MCF 10A (cell line): ENCODE results near the gene BRSK2. TPM values are rescaled to one million over a fixed set of nuclear protein-coding genes. Genes with fewer than 3 reads are reported as not detected.

Source experiments
- BruUV-seq: library from RNA; stranded (reverse); fragments of 400-500 nt; replicated peaks from 2 replicates; lab custom pipeline; 2021; lab: Mats Ljungman, UMichigan
- CTCF ChIA-PET: fragments of 300-600 bp; sonication (Branson Sonifier 250); formaldehyde crosslinking; extraction: SDS; loops from one replicate; lab custom pipeline; 2021; ENCODE audit warnings: antibody characterized with exemption, inconsistent platforms; lab: Yijun Ruan, JAX
- POLR2A ChIA-PET: fragments of 300-600, 350-650 bp; sonication (Branson Sonifier 250); formaldehyde crosslinking; extraction: SDS; loops from one replicate; lab custom pipeline; 2020; ENCODE audit warnings: antibody characterized with exemption, inconsistent platforms; lab: Yijun Ruan, JAX
- DNase-seq: peaks from one replicate; pipeline ENCODE4 v3.0.0-alpha.2; 2018; ENCODE audit not compliant: unreplicated experiment
- H3K27ac Mint-ChIP-seq: one replicate; pipeline ENCODE4 v1.8.0; 2022; ENCODE audit warnings: mild to moderate bottlenecking, low read depth, mixed read lengths; ENCODE audit not compliant: unreplicated experiment
- H3K27me3 Mint-ChIP-seq: one replicate; pipeline ENCODE4 v1.8.0; 2022; ENCODE audit warnings: mixed read lengths; ENCODE audit not compliant: insufficient read depth, unreplicated experiment
- H3K36me3 Mint-ChIP-seq: one replicate; pipeline ENCODE4 v1.8.0; 2022; ENCODE audit warnings: mild to moderate bottlenecking, moderate library complexity, mixed read lengths; ENCODE audit not compliant: insufficient read depth, unreplicated experiment
- H3K4me1 Mint-ChIP-seq: one replicate; pipeline ENCODE4 v1.8.0; 2022; ENCODE audit warnings: mixed read lengths; ENCODE audit not compliant: insufficient read depth, unreplicated experiment
- H3K4me3 Mint-ChIP-seq: one replicate; pipeline ENCODE4 v1.8.0; 2022; ENCODE audit warnings: mild to moderate bottlenecking, moderate library complexity, mixed read lengths; ENCODE audit not compliant: unreplicated experiment
- H3K9me3 Mint-ChIP-seq: one replicate; pipeline ENCODE4 v1.8.0; 2022; ENCODE audit warnings: mixed read lengths; ENCODE audit not compliant: unreplicated experiment
- CTCF ChIP-seq: fragments of 200-600 bp; IDR thresholded peaks from one replicate; pipeline ENCODE4 v1.8.0; 2022; ENCODE audit warnings: antibody characterized with exemption, mild to moderate bottlenecking; ENCODE audit not compliant: unreplicated experiment
- intact Hi-C: fragments of 100-400 bp; cut with micrococcal nuclease; formaldehyde crosslinking; loops from 2 replicates; pipeline ENCODE4 v1.14.1; 2022
- total RNA-seq: library from RNA; stranded (reverse); gene quantifications from 2 replicates; pipeline ENCODE4 v1.2.3, GENCODE V29; 2022

Gene BRSK2
- total RNA-seq, 1 experiment from 2014 or later, result 0.44 TPM

GRCh38 chr11:1444823-1445422, 55.2 kb downstream of the BRSK2 start:
- Mint-ChIP-seq H3K27me3 (peaks cover 13% of the 10 kb centered on the region), H3K9me3 (no peaks in the 10 kb centered on the region), H3K27ac (no peak overlapping the region), H3K4me3 (no peak overlapping the region), H3K36me3 (no peaks in the 10 kb centered on the region), H3K4me1 (no peaks in the 10 kb centered on the region)
- DNase-seq, result no peak
- BruUV-seq, result no TSS peak
- intact Hi-C loops, result no loop called here
- TF ChIP-seq CTCF, result no peak
- POLR2A ChIA-PET, result no interaction called here
- CTCF ChIA-PET, result interaction anchor here (0.6 to 0.7 kb wide), 2 partner anchors 312 to 892 kb away, joined by 3 read pairs; no protein-coding TSS in a partner anchor

- Mint-ChIP-seq H3K4me3 (no peak overlapping the region), H3K27ac (no peak overlapping the region), H3K4me1 (no peaks in the 10 kb centered on the region), H3K9me3 (no peaks in the 10 kb centered on the region), H3K27me3 (peaks cover 13% of the 10 kb centered on the region), H3K36me3 (no peaks in the 10 kb centered on the region)
- BruUV-seq, result no TSS peak
- no peak for TF ChIP-seq CTCF
- ChIA-PET CTCF (interaction anchor here (0.7 kb wide), 1 partner anchor 77 kb away, joined by 3 read pairs; no protein-coding TSS in a partner anchor), POLR2A (interaction anchor here (0.6 kb wide), 1 partner anchor 134 kb away, joined by 3 read pairs; no protein-coding TSS in a partner anchor)
- DNase-seq, result no peak
- intact Hi-C loops, result no loop called here
Measured at GRCh38 chr11:1445741-1446445, 56.2 kb downstream of the BRSK2 start.

DNA sequence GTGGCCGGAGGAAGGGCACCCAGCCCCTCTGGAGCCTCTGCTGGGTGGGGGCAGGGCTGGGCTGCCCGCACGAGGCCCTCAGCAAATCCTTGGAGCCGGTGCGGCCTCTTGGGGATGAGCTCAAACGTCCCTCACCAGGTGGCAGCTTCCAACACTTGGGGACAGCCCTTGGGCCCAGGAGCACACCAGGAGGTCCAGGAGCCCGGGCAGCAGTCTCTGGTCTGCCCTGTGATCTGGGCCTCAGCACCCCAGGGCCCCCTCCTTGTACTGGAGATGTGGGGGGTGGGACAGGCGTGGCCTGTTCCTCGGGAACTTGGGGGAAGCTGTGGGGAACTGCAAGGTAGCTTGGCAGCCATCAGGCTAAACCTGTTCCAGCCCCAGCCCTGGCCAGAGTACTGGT, 56.9 kb downstream of the BRSK2 start:
- H3K27ac Mint-ChIP-seq, result no peak overlapping the region
- no TSS peak for BruUV-seq
- peaks cover 13% of the 10 kb centered on the region for H3K27me3 Mint-ChIP-seq
- ChIA-PET CTCF (no interaction called here), POLR2A (no interaction called here)
- TF ChIP-seq CTCF, result no peak
- no peaks in the 10 kb centered on the region for H3K9me3 Mint-ChIP-seq
- intact Hi-C loops, result no loop called here
- H3K4me3 Mint-ChIP-seq, result no peak overlapping the region
- H3K36me3 Mint-ChIP-seq, result no peaks in the 10 kb centered on the region
- DNase-seq, result no peak
- H3K4me1 Mint-ChIP-seq, result no peaks in the 10 kb centered on the region
